Measurements from ENCODE around the gene GRIK1.

DNA sequence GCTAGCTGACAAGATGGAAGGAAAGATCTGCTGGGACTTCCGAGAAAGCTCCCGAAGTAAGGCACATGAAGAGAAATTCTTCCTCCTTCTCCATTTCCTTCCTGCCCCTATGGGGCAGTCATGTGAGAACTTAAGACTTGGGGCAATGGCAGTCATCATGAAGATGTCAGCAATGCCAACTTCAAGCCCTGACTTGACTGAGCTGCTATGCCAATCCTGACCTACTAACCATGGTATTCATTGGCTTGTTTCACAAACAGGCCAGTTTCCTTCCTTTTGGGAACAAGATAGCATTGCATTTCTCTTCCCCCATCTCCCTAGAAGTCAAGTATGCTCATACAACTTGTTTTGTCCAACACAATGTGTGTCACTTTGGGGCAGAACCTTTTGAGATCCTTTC lies 25.5 kb downstream of the GRIK1 start:
- TF ChIP-seq, protein P1, sequence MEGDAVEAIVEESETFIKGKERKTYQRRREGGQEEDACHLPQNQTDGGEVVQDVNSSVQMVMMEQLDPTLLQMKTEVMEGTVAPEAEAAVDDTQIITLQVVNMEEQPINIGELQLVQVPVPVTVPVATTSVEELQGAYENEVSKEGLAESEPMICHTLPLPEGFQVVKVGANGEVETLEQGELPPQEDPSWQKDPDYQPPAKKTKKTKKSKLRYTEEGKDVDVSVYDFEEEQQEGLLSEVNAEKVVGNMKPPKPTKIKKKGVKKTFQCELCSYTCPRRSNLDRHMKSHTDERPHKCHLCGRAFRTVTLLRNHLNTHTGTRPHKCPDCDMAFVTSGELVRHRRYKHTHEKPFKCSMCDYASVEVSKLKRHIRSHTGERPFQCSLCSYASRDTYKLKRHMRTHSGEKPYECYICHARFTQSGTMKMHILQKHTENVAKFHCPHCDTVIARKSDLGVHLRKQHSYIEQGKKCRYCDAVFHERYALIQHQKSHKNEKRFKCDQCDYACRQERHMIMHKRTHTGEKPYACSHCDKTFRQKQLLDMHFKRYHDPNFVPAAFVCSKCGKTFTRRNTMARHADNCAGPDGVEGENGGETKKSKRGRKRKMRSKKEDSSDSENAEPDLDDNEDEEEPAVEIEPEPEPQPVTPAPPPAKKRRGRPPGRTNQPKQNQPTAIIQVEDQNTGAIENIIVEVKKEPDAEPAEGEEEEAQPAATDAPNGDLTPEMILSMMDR (IDR thresholded peaks at IDR 0.05; ENCODE audit: poor library complexity, severe bottlenecking), result no peak
- TF ChIP-seq EP300 (conservative IDR thresholded peaks at IDR 0.05; ENCODE audit: poor library complexity, severe bottlenecking) (no peak), POLR2AphosphoS5 (IDR thresholded peaks at IDR 0.05) (no peak), RAD21 (conservative IDR thresholded peaks at IDR 0.05) (no peak), EZH2 (IDR thresholded peaks at IDR 0.05; ENCODE audit: borderline replicate concordance, insufficient read depth, low read length, poor library complexity, severe bottlenecking) (no peak), SMC3 (conservative IDR thresholded peaks at IDR 0.05; ENCODE audit: poor library complexity) (no peak)
- TF ChIP-seq, protein P2, sequence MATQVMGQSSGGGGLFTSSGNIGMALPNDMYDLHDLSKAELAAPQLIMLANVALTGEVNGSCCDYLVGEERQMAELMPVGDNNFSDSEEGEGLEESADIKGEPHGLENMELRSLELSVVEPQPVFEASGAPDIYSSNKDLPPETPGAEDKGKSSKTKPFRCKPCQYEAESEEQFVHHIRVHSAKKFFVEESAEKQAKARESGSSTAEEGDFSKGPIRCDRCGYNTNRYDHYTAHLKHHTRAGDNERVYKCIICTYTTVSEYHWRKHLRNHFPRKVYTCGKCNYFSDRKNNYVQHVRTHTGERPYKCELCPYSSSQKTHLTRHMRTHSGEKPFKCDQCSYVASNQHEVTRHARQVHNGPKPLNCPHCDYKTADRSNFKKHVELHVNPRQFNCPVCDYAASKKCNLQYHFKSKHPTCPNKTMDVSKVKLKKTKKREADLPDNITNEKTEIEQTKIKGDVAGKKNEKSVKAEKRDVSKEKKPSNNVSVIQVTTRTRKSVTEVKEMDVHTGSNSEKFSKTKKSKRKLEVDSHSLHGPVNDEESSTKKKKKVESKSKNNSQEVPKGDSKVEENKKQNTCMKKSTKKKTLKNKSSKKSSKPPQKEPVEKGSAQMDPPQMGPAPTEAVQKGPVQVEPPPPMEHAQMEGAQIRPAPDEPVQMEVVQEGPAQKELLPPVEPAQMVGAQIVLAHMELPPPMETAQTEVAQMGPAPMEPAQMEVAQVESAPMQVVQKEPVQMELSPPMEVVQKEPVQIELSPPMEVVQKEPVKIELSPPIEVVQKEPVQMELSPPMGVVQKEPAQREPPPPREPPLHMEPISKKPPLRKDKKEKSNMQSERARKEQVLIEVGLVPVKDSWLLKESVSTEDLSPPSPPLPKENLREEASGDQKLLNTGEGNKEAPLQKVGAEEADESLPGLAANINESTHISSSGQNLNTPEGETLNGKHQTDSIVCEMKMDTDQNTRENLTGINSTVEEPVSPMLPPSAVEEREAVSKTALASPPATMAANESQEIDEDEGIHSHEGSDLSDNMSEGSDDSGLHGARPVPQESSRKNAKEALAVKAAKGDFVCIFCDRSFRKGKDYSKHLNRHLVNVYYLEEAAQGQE (IDR thresholded peaks at IDR 0.05; ENCODE audit: borderline replicate concordance), result no peak
